RCC 7860 (cell line): ENCODE measurements around the gene GCC1.
A peak's percentile ranks its signal among the peaks of the same experiment; 100 is the strongest.

Source experiments
- DNase-seq: peaks from one replicate; pipeline ENCODE4 v3.0.0-alpha.2; 2015; ENCODE audit warnings: low spot score
- FAIRE-seq: peaks from 2 replicates; lab custom pipeline; 2012; peaks lifted over from hg19 to GRCh38; lab: Jason Lieb, UNC

The GCC1 gene

GRCh38 chr7:127585044-127585953 lies at the start of gene GCC1:
TSS of gene GCC1 (minus strand) at chr7:127585596. CDS start at chr7:127585182, 414 bp downstream.
- DNase-seq (peak; percentile 72), FAIRE-seq (no peak)

- FAIRE-seq (no peak), DNase-seq (no peak)
Observed at GRCh38 chr7:127632276-127632910, 47.0 kb upstream of the GCC1 start.

DNA sequence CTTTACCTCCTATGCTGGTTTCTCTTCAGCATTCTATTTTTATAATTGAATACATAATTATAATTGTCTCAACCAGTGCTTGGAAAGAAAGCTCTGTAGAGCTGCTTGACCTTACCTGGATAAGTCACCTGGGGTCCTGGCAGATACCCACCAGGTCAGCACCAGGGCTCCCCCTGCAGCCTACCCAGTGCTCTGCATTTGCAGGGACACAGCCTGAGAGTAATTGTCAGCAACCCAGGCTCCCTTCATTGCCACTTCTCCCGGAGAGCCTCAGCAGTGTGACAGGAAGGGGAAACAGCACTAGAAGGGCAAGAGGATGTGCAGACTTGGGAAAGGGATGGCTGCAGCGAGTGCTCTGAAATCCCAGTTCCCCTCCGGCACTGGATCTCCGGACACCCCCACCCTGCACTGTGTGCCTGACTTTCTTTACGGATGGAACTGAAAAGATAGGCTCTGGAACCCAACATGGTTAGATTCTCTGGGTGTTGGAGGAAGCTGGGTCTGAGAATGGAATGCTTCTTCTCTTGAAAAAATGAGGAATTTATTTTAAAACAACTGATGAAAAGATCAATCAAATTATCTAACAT lies 44.0 kb upstream of the GCC1 start:
- DNase-seq (no peak), FAIRE-seq (no peak)

DNA sequence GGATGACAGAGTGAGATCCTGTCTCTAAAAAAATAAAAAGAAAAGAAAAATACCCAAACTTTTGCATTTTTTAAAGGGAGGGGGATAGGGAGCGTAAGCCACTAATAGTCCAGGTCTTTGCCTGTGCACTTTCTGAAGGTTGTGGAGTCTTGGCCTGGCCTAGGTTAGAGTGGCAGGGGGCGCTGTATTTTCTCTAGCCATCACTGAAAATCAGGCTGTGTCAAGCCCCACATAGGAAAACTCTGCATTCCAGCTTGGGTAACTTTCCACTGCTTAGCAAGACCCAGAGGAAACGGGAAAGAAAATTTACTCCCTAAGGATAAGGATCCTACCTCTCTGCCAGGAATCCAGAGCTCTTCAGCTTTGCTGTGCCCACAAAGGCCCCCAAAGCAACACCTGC lies 43.0 kb upstream of the GCC1 start:
- DNase-seq, result no peak
- FAIRE-seq, result no peak

DNA sequence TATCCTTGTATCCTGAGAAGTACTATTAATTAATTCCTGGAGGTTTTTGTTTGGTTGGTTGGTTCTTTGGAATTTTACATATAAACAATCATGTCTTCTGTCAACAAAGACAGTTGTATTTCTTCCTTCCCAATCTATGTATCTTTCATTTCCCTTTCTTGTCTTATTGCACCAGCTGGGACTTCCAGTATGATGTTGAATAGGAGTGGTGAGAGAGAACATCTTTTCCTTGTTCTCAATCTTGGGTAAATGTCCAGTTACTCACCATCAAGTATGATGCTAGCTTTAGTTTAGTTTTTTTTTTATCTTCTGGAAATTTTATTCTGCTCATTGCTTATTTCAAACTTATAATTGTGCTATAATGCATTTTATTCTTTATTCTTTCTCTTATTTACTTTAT lies 39.9 kb upstream of the GCC1 start:
- DNase-seq, result no peak
- no peak for FAIRE-seq

- FAIRE-seq (no peak), DNase-seq (no peak)
Observed at GRCh38 chr7:127620406-127621233, 35.2 kb upstream of the GCC1 start.

DNA sequence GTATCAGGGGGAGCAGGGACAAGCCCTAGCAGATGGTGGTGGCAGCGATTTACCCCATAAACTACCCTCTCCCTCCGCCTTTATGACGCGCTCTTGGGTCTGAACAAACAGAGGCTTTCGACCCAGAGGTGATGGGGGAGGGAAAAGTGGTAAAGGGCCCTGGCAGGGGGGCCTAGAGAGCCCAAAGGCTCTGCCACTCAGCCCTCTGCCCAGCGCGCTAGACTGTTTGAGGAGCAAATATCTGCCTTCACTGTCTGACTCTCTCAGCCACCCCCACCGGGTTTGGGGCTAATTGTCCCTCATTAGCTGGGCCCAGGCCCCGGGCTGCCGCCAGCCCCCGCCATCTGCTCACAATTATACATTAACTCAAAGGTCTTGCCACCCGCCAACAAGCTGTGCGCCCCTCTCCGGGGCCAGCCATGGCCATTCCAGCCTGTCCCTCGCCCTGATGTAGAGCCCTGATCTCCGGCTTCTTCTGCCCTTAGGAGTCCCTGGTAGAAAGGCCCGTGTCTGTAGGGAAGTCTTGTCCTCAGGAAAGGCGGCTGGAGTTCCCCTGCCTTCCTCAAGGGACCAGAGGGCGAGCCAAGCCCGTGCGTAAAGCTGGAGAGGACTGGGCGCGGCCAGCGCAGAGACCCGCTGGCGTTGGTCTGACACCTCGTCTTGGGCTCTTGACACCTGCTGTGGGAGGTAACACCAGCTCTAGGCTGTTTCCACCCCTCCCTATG lies 34.4 kb upstream of the GCC1 start:
- no peak for FAIRE-seq
- DNase-seq, result no peak

- DNase-seq (no peak), FAIRE-seq (no peak)
Observed at GRCh38 chr7:127618775-127619174, 33.4 kb upstream of the GCC1 start.

- no peak for FAIRE-seq
- DNase-seq, result no peak
Observed at GRCh38 chr7:127618042-127618441, 32.6 kb upstream of the GCC1 start, which contains the start of gene PAX4. TSS of gene PAX4 (minus strand) at chr7:127618142. CDS start at chr7:127615928, 2,214 bp downstream.

DNA sequence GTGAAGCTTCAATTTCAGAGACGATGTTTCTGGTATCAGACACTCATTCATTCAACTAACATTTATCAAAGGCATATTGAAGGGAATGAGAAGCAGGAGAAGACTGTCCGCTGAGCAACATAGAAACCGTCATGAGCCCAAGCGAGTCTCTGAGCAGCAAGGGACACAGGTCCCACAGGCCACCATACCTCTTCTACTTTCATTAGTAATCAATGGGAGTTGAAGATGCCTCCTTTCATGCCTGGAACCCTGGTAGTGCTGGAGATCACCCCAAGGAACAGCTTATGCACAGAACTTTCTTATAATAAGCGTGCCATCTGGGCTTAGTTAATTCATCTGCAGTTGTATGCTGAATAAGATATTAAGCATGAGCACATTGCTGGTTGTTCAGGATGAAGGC lies 31.3 kb upstream of the GCC1 start:
- no peak for FAIRE-seq
- DNase-seq, result no peak

- FAIRE-seq (no peak), DNase-seq (no peak)
Observed at GRCh38 chr7:127612263-127612662, 26.9 kb upstream of the GCC1 start.

- no peak for DNase-seq
- no peak for FAIRE-seq
Observed at GRCh38 chr7:127609297-127609696, 23.9 kb upstream of the GCC1 start.

- DNase-seq, result no peak
- FAIRE-seq, result no peak
Observed at GRCh38 chr7:127608446-127608845, 23.1 kb upstream of the GCC1 start.

DNA sequence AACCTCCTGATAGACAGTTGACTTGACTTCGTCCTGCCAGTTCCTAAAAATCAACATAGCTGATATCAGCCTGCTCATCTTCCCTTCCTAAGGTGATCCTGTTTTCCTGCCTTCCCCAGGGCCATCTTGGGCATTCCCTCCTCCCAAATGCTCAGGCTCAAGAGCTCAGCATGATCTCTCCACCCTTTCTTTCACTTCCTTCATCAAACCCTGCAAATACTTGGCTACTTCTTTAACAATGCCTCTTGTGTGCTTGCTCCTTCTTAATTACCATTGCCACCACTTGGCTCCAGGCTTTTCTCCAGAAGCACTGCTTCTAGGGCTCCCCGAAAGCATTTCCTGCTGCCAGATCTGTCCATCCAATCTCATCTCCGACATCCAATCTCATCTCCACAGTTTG lies 15.5 kb upstream of the GCC1 start:
- DNase-seq (no peak), FAIRE-seq (no peak)

DNA sequence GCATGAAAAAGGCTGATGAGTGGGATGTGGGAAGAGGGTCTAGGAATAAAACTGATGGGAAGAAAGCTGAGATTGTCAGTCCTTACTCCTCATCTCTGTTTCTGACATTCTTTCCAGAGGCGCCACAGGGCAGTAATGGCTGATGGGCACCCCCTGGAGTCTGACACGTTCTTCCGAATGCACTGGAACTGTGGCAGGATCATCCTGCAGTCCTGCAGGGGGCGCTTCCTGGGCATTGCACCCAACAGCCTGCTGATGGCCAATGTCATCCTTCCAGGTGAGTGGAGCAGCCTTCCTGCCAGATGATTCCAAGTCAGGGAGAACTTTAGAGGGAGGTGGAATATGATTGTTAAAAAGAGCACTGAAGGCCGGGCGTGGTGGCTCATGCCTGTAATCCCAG lies 12.9 kb upstream of the GCC1 start:
- FAIRE-seq, result no peak
- DNase-seq, result no peak

- no peak for FAIRE-seq
- no peak for DNase-seq
Observed at GRCh38 chr7:127595737-127596136, 10.3 kb upstream of the GCC1 start.

DNA sequence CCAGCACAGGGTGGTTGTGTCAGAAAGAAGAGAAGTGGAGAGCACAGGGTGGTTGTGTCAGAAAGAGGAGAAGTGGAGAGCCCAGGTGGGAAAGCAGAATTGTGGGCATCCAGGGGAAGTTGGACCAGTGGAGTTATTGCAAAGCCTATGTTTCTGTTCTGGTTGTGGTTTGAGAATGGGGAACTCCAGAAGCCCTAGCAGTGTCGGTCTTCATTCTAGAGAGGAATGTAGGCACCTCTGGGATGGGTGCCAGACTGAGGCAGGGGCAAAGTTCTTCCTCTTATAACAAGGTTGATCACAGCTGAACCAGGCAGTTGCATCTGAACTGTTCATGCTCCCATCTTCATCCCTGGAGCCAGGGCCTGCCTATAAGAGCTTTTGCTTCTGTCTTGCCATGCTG lies 9.1 kb upstream of the GCC1 start:
- DNase-seq (no peak), FAIRE-seq (no peak)

DNA sequence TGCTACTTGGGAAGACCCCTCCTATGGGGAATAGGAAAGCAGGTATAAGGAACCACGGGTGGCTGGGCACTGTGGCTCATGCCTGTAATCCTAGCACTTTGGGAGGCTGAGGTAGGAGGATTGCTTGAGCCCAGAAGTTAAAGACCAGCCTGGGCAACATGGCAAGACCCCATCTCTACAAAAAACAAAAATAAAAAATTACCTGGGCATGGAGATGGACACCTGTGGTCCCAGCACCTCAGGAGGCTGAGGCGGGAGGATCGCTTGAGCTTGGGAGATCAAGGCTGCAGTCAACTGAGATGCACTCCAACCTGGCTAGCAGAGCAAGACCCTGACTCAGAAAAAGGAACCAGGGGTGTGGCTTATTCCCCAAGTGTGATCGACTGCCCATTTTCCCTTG lies 7.2 kb upstream of the GCC1 start:
- no peak for FAIRE-seq
- no peak for DNase-seq

DNA sequence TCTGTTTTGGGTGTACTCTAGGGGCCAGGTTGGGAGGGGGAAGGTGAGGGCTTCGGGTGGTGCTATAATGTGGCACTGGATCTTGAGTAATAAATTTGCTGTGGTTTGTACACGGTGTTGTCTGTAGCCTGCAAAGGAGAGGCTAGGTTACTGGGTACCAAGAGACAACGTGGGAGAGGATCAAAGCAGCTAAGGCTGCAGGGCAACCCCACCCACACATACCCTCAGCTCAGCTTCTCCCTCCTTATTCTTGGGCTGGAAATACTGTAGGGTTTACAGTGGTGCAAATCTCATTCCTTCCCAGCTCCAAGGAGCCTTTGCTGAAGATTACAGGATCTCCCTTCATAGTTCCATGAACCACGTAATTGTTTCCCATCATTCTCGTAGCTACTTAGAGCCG lies 6.2 kb upstream of the GCC1 start:
- DNase-seq (no peak), FAIRE-seq (no peak)

- DNase-seq (no peak), FAIRE-seq (no peak)
Observed at GRCh38 chr7:127591189-127591588, 5.8 kb upstream of the GCC1 start.
